Spleen (tissue), 11 donors: ENCODE measurements around the gene PDILT. TPM values are rescaled to one million over a fixed set of nuclear protein-coding genes. Genes with fewer than 3 reads are reported as not detected.
A peak's percentile ranks its signal among the peaks of the same experiment; 100 is the strongest.
"Not testable (repeated sequence)": the region's sequence is repeated elsewhere in the genome, so short reads cannot be mapped to it uniquely, and the experiment has no call there.

Source experiments
- DNase-seq: peaks from one replicate; pipeline ENCODE4 v3.0.0-alpha.2; 2020
- H3K27ac ChIP-seq, 8 donors: fragments of 200-600 bp; sonication (generic) in 7 of 8; 1 replicate in 4 of 8; 2 replicates in 4 of 8; pipeline versions ENCODE4 v1.5.0 to v1.8.0; 2016 to 2021; ENCODE audit warnings: inconsistent platforms in 4 of 8, mild to moderate bottlenecking in 4 of 8, moderate library complexity in 1 of 8
- H3K27me3 ChIP-seq, 7 donors: fragments of 200-600 bp; sonication (generic) in 6 of 7; replicated peaks in 1 of 7; 1 replicate in 4 of 7; 2 replicates in 3 of 7; pipeline versions ENCODE4 v1.5.0 to v1.8.0; 2016 to 2021; ENCODE audit warnings: inconsistent platforms in 3 of 7, mild to moderate bottlenecking in 1 of 7
- H3K36me3 ChIP-seq, 6 donors: fragments of 200-600 bp; sonication (generic) in 5 of 6; 1 replicate in 4 of 6; 2 replicates in 2 of 6; pipeline versions ENCODE4 v1.5.0 to v1.8.0; 2016 to 2021; ENCODE audit warnings: inconsistent platforms in 2 of 6
- H3K4me1 ChIP-seq, 6 donors: fragments of 200-600 bp; sonication (generic) in 5 of 6; 1 replicate in 3 of 6; 2 replicates in 3 of 6; pipeline versions ENCODE4 v1.5.0 to v1.8.0; 2016 to 2021; ENCODE audit warnings: inconsistent platforms in 3 of 6
- H3K4me3 ChIP-seq, 8 donors: fragments of 200-600 bp; sonication (generic) in 7 of 8; 1 replicate in 4 of 8; 2 replicates in 4 of 8; pipeline versions ENCODE4 v1.5.0 to v1.8.0; 2016 to 2021; ENCODE audit warnings: inconsistent platforms in 4 of 8, mild to moderate bottlenecking in 4 of 8, moderate library complexity in 2 of 8
- H3K9me3 ChIP-seq, 8 donors: fragments of 200-600 bp; sonication (generic) in 7 of 8; 1 replicate in 4 of 8; 2 replicates in 4 of 8; pipeline versions ENCODE4 v1.5.0 to v1.8.0; 2016 to 2021; ENCODE audit warnings: inconsistent platforms in 4 of 8
- POLR2A ChIP-seq, 3 donors: fragments of 450-650 bp; IDR thresholded peaks; one replicate each; pipeline ENCODE4 v1.5.1; 2017; ENCODE audit warnings: antibody characterized with exemption in 3 of 3, mild to moderate bottlenecking in 1 of 3
- POLR2AphosphoS5 ChIP-seq, 3 donors: sonication (generic); formaldehyde crosslinking; IDR thresholded peaks; one replicate each; pipeline ENCODE4 v1.5.1; 2017; ENCODE audit warnings: antibody characterized with exemption in 3 of 3
- WGBS, 5 donors: extraction: QIAGEN DNeasy Blood & Tissue Kit in 3 of 5; methylation state at CpG; one replicate each; pipeline versions ENCODE4 v1.1.5 to v1.1.7; 2013 to 2018; 5-methylcytosine and 5-hydroxymethylcytosine counted together
- intact Hi-C: fragments of 100-400 bp; cut with DNase I; formaldehyde crosslinking; loops from one replicate; pipeline ENCODE4 v1.15.0; 2023; ENCODE audit warnings: low total_unique reads
- polyA plus RNA-seq, 3 donors: library from polyadenylated mRNA; stranded (reverse); fragments of 200-250 nt; gene quantifications; one replicate each; pipeline ENCODE4 v1.2.1, GENCODE V29; 2013
- total RNA-seq, 7 donors: library from RNA; depleted of rRNA in 3 of 7; stranded (reverse); fragments of >200 nt in 3 of 7; fragmentation: NEBNext Ultra II Directional in 4 of 7; extraction: Animal tissue kit (Norgen Biotek cat#: 25700) in 4 of 7; gene quantifications; one replicate each; pipeline versions ENCODE4 v1.1.0 to v1.2.1, GENCODE V29; 2016 to 2021
- TF ChIP-seq, protein P1 (sequence below), 11 experiments: fragments of 200-600 bp in 7 of 11; fragments of 450-650 bp in 4 of 11; sonication (generic) in 4 of 11; IDR thresholded peaks in 8 of 11; conservative IDR thresholded peaks in 3 of 11; 1 replicate in 7 of 11; 2 replicates in 4 of 11; pipeline versions ENCODE4 v1.4.0 to v1.8.0; 2016 to 2021; ENCODE audit warnings: antibody characterized with exemption in 11 of 11, inconsistent platforms in 4 of 11, mild to moderate bottlenecking in 1 of 11
- donor health status: healthy with polysubstance abuse.
- donor health status: DM: no; HTN: no; CAD: no; lungs with moderate emphysema.
- donor health status: DM: no; HTN: no; CAD: no.
- donor health status: Bipolar disorder and iron deficiency.
- donor health status: healthy.
- donor health status: DM: no; HTN: no; CAD: no.
- donor health status: DM: yes; HTN: yes; CAD: no.

PDILT gene
- total and polyA plus RNA-seq, 10 donors, result not detected

DNA sequence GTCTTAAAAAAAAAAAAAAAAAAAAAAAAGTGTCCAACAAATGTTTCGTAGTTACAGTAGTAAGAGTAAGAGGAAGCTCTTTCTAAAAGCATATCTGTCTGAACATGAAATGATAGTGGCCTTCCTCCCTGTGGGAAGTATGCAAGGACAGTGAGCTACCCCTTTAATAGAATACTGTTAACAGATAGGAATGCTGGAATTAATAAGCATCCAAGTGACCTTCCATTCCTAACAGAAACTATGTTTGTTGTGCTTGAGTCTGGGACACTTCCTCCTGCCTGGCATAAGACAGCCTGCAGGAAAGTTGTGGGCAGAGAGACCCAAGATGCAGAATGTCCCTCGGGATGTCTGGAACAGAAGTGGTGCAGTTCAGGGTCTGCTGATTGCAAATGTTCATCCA is 34.4 kb upstream of the PDILT start:
- H3K9me3 ChIP-seq, intact Hi-C loops, H3K36me3 ChIP-seq, DNase-seq, H3K27me3 ChIP-seq, H3K4me1 ChIP-seq, H3K4me3 ChIP-seq: not testable (repeated sequence)
- H3K27ac ChIP-seq, result peak overlapping the region in 1 of 8 donors; percentile 55
- 0 to 50% (median 46%) methylated on average over 1 to 2 of the region's 2 CpGs; no CpG with 5 or more reads in 1 of the 5 donors for WGBS, 5 donors

DNA sequence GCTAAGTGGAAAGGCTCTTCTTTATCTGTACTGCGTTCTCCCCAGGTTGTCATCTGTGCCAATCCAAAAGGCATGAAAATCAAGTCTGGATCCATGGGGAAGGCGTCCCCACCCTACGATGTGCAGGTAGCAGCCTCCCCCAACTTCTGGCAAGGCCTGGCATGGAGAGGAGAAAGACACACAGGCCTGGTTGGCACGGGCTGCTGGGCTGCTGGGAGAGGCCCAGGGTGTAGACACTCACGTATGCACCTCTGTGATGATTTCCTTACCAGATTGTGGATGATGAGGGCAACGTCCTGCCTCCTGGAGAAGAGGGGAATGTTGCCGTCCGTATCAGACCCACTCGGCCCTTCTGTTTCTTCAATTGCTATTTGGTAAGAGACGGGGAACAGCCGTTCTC is 26.4 kb upstream of the PDILT start:
- TF ChIP-seq POLR2AphosphoS5 (IDR thresholded peaks at IDR 0.05) (no peak), POLR2A (IDR thresholded peaks at IDR 0.05) (no peak)
- TF ChIP-seq, protein P1, sequence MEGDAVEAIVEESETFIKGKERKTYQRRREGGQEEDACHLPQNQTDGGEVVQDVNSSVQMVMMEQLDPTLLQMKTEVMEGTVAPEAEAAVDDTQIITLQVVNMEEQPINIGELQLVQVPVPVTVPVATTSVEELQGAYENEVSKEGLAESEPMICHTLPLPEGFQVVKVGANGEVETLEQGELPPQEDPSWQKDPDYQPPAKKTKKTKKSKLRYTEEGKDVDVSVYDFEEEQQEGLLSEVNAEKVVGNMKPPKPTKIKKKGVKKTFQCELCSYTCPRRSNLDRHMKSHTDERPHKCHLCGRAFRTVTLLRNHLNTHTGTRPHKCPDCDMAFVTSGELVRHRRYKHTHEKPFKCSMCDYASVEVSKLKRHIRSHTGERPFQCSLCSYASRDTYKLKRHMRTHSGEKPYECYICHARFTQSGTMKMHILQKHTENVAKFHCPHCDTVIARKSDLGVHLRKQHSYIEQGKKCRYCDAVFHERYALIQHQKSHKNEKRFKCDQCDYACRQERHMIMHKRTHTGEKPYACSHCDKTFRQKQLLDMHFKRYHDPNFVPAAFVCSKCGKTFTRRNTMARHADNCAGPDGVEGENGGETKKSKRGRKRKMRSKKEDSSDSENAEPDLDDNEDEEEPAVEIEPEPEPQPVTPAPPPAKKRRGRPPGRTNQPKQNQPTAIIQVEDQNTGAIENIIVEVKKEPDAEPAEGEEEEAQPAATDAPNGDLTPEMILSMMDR (IDR thresholded peaks at IDR 0.05 in 8 of 11, conservative IDR thresholded peaks at IDR 0.05 in 3 of 11), result no peak
- H3K4me3 ChIP-seq, result no peak overlapping the region
- H3K27ac ChIP-seq, result no peak overlapping the region
- H3K27me3 ChIP-seq, result no peaks in the 10 kb centered on the region
- H3K36me3 ChIP-seq, result no peaks in the 10 kb centered on the region
- intact Hi-C loops, result no loop called here
- 75 to 86% (median 81%) methylated on average over 11 of the region's 11 CpGs for WGBS, 5 donors
- no peaks in the 10 kb centered on the region for H3K9me3 ChIP-seq
- no peaks in the 10 kb centered on the region for H3K4me1 ChIP-seq
- no peak for DNase-seq

DNA sequence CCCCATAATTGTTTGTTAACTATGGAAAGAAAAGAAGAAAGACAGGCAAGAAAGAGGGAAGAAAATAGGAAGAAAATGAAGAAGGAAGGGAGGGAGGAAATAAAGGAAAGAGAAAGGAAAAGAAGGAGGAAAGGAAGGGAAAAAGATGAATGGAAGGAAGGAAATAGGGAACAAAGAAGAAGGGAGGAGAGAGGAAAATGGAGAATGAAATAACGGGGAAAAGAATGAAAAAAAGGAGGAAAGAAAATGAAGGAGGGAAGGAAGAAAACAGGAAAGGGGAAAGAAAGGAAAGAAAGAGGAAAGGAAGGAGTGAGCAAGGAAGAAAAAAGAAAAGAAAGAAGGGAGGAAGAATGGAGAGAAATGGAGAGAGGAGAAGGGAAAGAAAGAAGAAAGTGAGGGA is 25.9 kb upstream of the PDILT start:
- DNase-seq, intact Hi-C loops, H3K36me3 ChIP-seq, H3K27me3 ChIP-seq, H3K27ac ChIP-seq, H3K9me3 ChIP-seq, H3K4me3 ChIP-seq, H3K4me1 ChIP-seq: not testable (repeated sequence)
- whole genome bisulfite sequencing, 5 donors, result 76 to 93% (median 82%) methylated on average over 1 of the region's 1 CpG

DNA sequence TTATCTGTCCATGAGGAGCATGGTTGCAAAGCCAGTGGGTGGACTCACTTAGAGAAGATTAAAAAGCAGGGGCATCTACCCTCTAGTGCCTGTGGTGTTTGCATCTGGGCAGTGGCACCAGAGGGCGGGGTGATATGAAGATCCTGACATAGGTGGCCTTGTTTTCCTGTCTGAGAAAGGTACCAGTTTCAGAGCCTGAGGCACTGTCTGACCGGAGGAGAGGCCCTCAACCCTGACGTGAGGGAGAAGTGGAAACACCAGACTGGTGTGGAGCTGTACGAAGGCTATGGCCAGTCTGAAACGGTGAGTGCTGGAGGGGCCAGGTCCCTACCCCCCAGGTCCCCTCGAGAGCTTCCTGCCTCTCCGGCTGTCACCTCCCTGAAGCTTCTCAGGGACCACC is 25.0 kb upstream of the PDILT start:
- intact Hi-C loops, H3K27ac ChIP-seq, H3K9me3 ChIP-seq, H3K27me3 ChIP-seq, H3K4me1 ChIP-seq, DNase-seq, H3K36me3 ChIP-seq, H3K4me3 ChIP-seq: not testable (repeated sequence)
- 71 to 84% (median 82%) methylated on average over 7 of the region's 7 CpGs for WGBS, 5 donors

DNA sequence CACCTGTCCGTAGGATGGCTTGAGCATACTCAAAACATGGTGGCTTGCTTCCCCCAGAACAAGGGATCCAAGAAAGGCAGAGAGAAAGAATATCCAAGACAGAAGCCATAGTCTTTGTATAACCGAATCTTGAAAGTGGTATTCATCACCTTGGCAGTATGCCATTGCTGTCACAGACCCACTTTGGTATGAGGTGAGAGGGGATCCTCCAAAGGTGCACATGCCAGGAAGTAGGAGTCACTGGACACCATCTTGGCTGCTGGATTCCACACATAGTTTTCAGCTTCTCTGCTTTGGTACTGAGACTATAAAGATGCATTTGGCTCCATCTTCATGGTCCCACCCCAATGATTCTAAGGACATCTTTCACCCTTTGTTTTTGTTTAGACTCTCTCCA is 22.9 kb upstream of the PDILT start:
- H3K27me3 ChIP-seq, DNase-seq, H3K36me3 ChIP-seq, H3K4me3 ChIP-seq, intact Hi-C loops, H3K9me3 ChIP-seq, H3K4me1 ChIP-seq, H3K27ac ChIP-seq: not testable (repeated sequence)
- 39 to 79% (median 54%) methylated on average over 2 of the region's 2 CpGs for WGBS, 5 donors

DNA sequence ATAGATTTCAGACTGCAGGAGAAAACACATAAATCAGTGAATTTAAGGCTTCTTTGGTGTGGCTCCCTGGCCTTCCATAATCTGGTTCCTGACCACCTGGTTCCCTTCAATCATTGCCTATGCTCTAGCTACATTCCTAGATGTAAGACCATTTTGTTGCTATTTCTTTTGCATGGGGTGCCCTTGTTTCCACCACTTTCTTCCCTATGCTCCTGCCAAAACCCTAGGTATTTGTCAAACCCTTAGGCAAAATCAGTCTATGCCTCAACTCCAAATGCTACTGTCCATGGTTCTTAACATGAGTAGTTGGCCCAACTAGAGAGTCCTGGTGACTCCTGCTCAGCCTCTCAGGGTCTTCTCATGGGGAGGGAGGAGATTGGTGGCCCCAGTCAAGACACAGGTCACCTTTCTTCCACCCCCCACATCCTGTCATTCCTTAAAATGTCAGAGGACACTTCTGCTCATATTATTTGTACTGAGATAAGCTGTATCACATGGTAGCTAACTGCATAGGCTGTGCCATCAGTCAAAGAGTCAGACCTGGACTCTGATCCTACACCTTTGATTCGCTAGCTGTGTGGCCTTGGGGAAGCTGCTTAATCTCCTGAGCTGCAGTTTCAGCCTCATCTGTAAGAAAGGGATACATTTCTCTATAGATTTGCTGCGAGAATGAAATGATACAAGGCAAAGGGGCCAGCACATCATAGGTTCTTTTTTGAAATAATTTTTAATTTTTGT is 19.8 kb upstream of the PDILT start:
- 65 to 77% (median 67%) methylated on average over 2 of the region's 2 CpGs for WGBS, 5 donors
- DNase-seq, result no peak

DNA sequence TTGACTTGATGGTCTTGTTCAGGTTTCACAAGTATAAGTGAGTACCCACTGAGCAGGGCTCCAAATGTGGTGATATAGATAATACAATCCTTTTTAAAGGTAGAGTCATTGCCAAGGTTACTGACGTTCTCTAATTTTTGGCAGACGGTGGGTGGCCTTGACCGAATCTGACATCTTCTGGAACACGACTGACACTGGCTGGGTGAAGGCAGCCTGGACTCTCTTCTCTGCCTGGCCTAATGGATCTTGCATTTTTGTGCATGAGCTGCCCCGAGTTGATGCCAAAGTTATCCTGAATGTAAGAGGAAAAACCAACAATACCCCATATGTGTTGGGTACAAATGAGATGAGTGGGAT is 19.2 kb upstream of the PDILT start:
- intact Hi-C loops, DNase-seq, H3K27me3 ChIP-seq, H3K9me3 ChIP-seq, H3K4me1 ChIP-seq, H3K36me3 ChIP-seq, H3K4me3 ChIP-seq, H3K27ac ChIP-seq: not testable (repeated sequence)
- 64 to 82% (median 73%) methylated on average over 5 of the region's 5 CpGs for WGBS, 5 donors

More for the DNA sequence above, 19.8 kb upstream of the PDILT start:
- Histone ChIP-seq H3K4me3 (no peak overlapping the region), H3K27me3 (no peaks in the 10 kb centered on the region), H3K27ac (no peak overlapping the region), H3K36me3 (no peaks in the 10 kb centered on the region), H3K9me3 (no peaks in the 10 kb centered on the region), H3K4me1 (no peaks in the 10 kb centered on the region)
- TF ChIP-seq, protein P1 (IDR thresholded peaks at IDR 0.05 in 8 of 11, conservative IDR thresholded peaks at IDR 0.05 in 3 of 11), result no peak
- TF ChIP-seq POLR2AphosphoS5 (IDR thresholded peaks at IDR 0.05) (no peak), POLR2A (IDR thresholded peaks at IDR 0.05) (no peak)
- intact Hi-C loops, result no loop called here

DNA sequence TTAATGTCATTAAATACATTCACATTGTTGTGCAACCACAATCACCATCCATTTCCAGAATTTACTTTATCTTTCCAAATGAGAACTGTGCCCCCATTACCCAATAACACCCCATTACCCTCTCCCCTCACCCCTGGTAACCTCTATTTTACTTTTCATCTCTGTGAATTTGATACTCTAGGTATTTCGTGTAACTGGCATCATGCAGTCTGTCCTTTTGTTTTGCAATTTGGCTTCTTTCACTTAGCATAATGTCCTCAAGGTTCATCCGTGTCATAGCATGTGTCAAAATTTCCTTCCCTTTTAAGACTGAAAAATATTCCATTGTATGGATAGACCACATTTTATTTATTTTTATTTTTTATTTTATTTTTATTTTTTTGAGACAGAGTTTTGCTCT is 17.2 kb upstream of the PDILT start:
- H3K4me3 ChIP-seq, H3K27ac ChIP-seq, H3K9me3 ChIP-seq, H3K4me1 ChIP-seq, DNase-seq, H3K36me3 ChIP-seq, intact Hi-C loops, H3K27me3 ChIP-seq: not testable (repeated sequence)
- WGBS, 5 donors, result 68 to 81% (median 73%) methylated on average over 2 of the region's 2 CpGs

DNA sequence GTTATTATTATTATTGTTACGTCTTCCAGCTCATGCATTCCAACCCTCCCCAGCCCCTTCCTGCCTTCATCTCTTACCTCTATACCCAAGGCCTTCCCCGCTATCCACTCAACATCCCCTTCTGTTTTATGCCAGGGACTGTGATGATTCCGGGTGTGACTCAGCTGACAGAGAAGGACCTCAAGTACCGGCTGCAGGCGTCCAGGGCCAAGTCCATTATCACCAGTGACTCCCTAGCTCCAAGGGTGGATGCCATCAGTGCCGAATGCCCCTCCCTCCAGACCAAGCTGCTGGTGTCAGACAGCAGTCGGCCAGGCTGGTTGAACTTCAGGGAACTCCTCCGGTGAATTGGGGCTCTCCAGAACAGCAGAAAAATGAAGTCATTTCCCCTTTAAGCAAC is 14.6 kb upstream of the PDILT start:
- 70 to 80% (median 72%) methylated on average over 8 of the region's 8 CpGs for WGBS, 5 donors
- intact Hi-C loops, H3K4me1 ChIP-seq, H3K36me3 ChIP-seq, H3K4me3 ChIP-seq, H3K9me3 ChIP-seq, H3K27me3 ChIP-seq, H3K27ac ChIP-seq, DNase-seq: not testable (repeated sequence)
